Measurements from ENCODE around the gene FOXC1. TPM values are rescaled to one million over a fixed set of nuclear protein-coding genes. Genes with fewer than 3 reads are reported as not detected.

Gene FOXC1
- total and polyA plus RNA-seq, 10 of the 15 experiments (the other 5 are each of a cell fraction or from before 2014, with no cell fraction given), result 0.13 to 1.5 (median 0.48) TPM; not detected in 2

DNA sequence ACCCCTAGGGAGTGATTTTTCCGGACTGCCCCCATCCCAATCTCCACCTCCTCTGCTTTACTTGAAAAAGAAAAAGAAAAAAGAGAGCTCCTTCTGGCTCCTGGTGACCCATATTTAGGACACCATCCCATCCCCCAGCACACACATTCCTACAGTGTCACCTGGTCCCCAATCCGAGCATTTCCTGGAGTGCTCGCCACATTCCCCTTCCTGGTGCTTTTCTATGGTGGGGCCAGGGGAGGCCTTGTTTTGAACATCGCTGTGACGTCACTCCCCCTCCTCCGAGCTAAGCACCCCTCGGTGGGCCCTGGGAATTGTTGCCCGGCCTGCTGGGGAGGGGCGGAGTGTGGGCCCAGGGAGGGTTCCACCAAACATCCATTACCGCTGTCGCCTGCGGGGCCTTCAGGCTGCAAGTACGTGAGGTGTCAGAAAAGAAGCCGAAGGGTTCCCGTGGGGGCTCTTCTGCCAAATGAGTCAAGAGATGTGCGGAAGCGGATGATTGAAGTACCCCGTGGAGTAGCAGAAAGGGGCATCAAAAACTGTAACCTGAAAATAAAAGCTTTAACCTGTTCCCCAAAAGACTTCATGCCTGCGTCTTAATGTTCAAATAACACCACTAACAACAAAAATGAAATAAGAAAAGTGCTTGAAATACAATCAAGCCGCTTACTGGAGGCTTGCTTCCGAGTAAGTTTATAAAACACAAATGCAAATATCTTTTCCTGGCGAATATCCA lies 2.8 kb upstream of the FOXC1 start:
- Histone ChIP-seq H3K4me1 (ENCODE audit: control insufficient read depth, insufficient read depth, low read length) (peaks cover 10% of the 10 kb centered on the region), H3K4me3 (peak overlapping the region; percentile 16; the same call in 1 of the 2 replicates), H3K9me3 (replicated peaks; ENCODE audit: control insufficient read depth, insufficient read depth, low read length) (no peaks in the 10 kb centered on the region), H2AFZ (ENCODE audit: control insufficient read depth, low read depth, low read length) (no peak overlapping the region), H3K27ac (ENCODE audit: control insufficient read depth, insufficient read depth) (no peak overlapping the region), H3K36me3 (ENCODE audit: control insufficient read depth in 2 of 2, insufficient read depth in 2 of 2, low read length in 1 of 2) (no peaks in the 10 kb centered on the region), H3K4me2 (ENCODE audit: control insufficient read depth, insufficient read depth) (peak overlapping the region; percentile 60; the same call in 1 of the 2 replicates), H3K27me3 (replicated peaks in 1 of 2; ENCODE audit: control insufficient read depth in 2 of 2, insufficient read depth in 2 of 2, low read length in 1 of 2) (peaks cover 29 to 49% of the 10 kb centered on the region in 2 experiments), H4K20me1 (ENCODE audit: control insufficient read depth, insufficient read depth) (0 out of 2 replicates have a peak, but pooled peaks cover 3% of the 10 kb centered on the region), H3K9ac (ENCODE audit: control insufficient read depth, insufficient read depth, low read length) (no peak overlapping the region), H3K79me2 (ENCODE audit: control insufficient read depth, insufficient read depth, low read length) (no peaks in the 10 kb centered on the region)
- intact Hi-C loops (cut with micrococcal nuclease; ENCODE audit: unreplicated experiment) (loop anchor here (10.0 kb wide), 1 partner anchor 168 kb away; no protein-coding TSS in a partner anchor), in situ Hi-C loops (cut with MboI) (loop anchor here (5.0 kb wide), 1 partner anchor 585 kb away; no protein-coding TSS in a partner anchor)
- WGBS (ENCODE audit: insufficient coverage, insufficient replicate concordance, low lambda C conversion rate, missing lambda C conversion rate), result 6% methylated on average over 22 of the region's 22 CpGs
- ATAC-seq (no peak), FAIRE-seq (no peak), DNase-seq (ENCODE audit: low read depth, low spot score) (no peak)
- SMC1A ChIA-PET (ENCODE audit: uncharacterized antibody, unreplicated experiment), result interaction anchor here (0.6 to 2.1 kb wide), 6 partner anchors 11 to 1085 kb away, joined by 3 to 16 read pairs (median 4); no protein-coding TSS in a partner anchor
- RAD21 ChIA-PET (ENCODE audit: unreplicated experiment), result interaction anchor here (0.8 to 2.3 kb wide), 6 partner anchors 11 to 1028 kb away, joined by 3 to 8 read pairs (median 4); no protein-coding TSS in a partner anchor
- POLR2A ChIA-PET, result no interaction called here
- TF ChIP-seq CBX5 (IDR thresholded peaks at IDR 0.05; ENCODE audit: low read depth), result no peak
- peak; percentile 83; the same call in 1 of the 2 replicates for TF ChIP-seq EZH2 (IDR thresholded peaks at IDR 0.05; ENCODE audit: borderline replicate concordance, control insufficient read depth, low read depth, low read length)
- CTCF ChIA-PET, result interaction anchor here (0.7 to 3.4 kb wide), 10 partner anchors 10 to 745 kb away, joined by 3 to 25 read pairs (median 4); no protein-coding TSS in a partner anchor
- BruUV-seq (replicated peaks), result no TSS peak

Data from GM12878 (cell line).